SW480 (cell line): ENCODE measurements around the gene PTPRE.

Source experiments
- DNase-seq: peaks from one replicate; pipeline ENCODE4 v3.0.0-alpha.2; 2016; ENCODE audit warnings: low spot score

The PTPRE gene

DNA sequence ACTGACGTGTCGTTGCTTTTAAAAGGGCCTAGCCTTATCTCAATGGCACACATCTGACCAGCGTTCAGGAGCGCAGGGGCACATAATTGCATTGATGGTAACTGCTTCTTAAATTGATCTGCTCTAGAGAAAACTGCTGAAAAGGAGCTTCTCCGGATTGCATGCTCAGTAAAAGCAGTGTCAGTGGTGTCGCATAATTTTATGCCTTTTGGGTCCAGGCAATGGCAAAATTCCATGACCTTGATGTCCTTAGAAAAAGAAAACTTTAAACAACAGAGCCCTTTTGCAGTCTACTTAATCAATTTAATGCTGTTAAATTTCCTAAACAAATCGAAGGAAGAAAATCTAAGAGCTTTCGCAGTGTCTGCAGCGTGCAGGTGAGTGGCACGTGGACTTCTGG is 75.7 kb downstream of the PTPRE start:
- DNase-seq = no peak

DNA sequence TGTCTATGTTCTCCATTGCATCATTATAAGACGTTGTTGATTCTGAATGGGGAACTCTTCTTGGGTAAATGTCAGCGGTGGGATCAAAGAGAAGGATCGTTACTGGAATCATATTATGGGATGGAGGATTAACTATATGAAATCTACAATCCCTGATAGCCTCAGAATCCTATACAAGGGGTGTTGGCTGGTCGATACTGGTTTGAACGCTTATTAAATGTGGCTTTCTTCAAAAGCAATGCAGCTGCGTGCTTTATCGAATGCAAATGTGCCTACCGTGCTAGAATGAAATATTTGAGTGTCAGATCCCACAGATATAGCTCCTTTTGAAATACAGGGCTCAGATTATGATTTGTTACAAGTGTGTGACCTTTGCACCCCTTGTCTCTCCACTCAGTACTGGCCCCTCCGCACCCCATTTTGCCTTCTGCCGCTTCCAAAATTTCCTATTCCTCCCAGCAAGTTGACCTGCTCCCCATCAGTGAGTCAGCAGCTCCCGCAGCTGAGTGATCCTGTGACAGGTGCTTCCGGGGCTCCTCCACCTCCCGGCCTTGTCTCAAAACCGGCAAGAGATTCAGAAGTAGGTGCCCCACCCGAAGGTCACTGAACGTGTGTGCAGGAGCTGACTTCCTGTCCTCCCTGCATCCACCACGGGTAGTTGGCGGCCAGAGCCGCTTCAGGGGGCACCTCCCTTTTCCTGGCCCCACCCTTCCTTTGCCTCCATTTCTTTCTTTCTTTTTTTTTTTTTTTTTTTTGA is 76.6 kb downstream of the PTPRE start:
- peak; percentile 90 for DNase-seq

DNA sequence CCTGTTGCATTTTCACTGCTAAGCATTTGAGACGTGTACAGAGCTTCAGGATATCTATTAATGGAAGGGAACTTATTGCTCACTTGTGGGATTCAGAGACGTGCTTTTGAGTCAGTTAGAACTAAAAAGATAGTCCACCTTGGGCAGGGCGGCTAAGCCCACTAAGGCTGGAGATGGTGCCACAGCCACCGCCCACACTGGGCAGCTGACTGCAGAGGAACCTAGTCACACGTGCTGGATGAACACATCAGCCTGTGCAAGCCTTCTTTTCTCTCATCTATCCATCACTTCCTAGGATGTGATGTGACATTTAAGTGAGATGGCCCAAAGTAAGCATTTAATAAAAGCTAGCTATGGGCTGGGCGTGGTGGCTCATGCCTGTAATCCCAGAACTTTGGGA is 78.0 kb downstream of the PTPRE start:
- no peak for DNase-seq

DNA sequence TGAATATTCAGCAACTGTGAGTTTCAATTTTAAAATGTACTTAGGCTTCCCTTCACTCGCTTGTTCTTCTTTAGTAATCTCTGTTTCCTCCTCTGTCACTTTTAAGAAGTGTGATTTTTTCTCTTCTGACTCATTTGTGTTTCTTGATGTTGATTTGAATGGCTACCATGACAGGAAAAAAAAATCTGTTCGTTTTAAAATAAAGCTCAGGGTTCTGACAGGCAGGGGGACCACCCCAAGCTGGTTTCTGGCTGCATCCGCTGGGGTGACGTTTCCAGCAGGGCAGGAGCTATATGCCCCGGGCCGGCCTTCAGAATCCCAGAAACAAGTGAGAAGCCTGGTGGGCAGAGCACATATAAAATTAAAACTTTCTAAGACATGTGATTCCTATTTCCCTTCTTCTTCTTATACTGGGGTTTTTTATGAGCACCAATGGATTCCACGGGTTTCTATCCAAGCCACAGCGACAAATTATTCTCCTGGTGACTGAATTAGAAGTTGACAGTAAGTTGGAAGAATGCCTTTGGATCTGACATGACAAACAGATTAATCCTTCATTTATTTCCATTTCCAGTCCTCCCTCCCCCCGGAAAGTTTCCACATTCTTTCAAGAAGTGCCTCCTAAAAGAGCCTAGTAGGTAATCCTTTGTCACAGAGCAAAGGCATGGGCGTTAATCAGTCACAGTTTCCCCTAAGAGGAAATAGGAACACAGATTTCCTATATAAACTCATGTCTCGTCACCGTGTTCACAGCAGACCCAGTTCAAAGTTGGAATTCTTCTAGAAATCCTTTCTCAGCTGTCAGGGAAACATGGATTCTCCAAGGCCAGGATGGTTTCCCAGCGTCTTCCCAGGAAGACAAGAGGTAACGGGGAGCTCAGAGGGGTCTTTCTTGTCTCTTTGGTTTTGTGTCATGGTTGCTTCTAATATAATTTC is 79.9 kb downstream of the PTPRE start:
- DNase-seq = no peak

DNA sequence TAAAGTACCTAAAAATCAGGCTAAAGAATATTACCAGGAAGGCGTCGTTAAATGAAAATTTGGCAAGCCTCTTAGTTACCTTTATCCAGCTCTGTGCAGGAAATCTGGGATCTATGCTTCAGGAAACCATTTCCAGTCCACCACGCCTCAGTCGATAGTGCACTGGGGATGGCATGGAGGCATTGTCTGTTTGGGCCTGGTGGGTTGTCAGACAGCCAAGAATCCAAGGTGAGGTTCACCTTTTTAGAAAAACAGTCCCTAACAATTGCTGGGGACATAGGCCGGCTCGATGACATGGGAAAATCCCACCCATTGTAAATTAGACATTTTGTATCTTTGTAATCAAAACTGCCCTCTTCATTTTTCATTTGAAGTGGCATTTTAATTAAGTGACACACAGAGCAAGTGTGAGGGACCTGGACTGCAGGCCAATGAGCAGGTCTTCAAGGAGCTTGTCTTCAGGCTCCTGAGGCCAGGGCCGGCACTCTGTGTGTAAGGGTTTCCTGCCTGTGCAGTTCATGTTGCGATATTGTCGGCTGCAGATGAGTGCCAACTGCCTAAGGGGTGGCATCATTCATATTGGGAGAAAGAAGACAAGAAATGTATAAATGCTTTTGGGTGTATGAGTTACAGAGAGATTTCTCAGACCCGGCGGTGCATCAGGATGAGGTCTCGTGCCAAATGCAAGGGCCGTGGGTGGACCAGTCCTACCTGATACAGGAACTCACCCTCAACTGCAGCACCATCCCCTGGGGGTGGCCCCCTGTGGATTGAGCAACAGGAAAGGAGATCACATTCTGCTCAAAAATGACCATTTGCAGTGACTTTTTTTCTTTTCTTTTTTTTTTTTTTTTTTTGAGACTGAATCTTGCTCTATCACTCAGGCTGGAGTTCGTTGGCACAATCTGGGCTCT is 80.8 kb downstream of the PTPRE start:
- no peak for DNase-seq

DNA sequence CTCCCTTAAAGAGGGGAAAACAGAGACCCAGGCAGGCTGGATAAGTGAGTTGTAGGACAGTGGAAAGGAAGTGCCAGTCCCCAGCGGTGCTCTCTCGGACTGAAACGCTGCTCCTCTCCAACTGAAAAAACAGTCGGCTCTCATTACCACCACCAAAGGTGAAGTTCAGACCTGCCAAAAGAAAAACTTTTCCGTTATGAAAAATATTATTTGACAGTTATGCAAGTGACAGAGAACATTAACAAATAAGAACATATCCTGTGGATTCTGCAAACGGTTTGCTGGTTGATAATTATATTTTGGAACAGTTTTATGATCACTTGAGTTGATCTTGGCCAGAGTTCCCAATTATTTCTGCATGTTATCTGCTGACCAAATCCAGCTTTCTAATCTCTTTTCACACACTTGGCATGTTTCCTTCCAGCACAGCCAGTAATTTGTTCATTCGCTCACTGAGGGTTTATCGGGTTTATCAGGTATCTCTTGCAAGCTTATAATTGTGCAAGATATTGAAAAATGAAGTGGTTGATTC is 82.6 kb downstream of the PTPRE start:
- DNase-seq = no peak

DNA sequence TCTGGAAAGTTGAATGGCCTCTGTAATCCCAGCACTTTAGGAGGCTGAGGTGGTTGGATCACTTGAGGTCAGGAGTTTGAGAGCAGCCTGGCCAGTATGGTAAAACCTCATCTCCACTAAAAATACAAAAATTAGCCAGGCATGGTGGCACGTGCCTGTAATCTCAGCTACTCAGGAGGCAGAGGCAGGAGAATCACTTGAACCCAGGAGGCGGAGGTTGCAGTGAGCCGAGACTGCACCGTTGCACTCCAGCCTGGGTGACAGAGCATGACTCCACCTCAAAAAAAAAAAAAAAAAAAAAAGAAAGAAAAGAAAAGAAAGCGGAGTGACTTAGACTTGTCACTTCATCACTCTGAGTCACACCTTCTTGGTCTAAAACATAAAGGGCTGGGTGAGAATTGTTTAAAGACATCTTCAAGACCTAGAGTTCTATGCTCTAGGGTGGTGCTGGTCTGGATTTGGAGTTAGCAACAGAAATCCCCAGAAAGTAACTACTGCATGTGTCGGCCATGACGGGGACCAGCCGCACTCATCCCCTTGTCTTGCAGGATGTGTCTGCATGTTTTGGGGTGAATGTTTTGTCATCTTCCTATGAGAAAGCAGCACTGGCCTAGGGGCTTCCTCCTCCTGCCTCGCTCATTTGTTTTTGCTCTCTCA is 83.4 kb downstream of the PTPRE start:
- DNase-seq = peak; percentile 35

DNA sequence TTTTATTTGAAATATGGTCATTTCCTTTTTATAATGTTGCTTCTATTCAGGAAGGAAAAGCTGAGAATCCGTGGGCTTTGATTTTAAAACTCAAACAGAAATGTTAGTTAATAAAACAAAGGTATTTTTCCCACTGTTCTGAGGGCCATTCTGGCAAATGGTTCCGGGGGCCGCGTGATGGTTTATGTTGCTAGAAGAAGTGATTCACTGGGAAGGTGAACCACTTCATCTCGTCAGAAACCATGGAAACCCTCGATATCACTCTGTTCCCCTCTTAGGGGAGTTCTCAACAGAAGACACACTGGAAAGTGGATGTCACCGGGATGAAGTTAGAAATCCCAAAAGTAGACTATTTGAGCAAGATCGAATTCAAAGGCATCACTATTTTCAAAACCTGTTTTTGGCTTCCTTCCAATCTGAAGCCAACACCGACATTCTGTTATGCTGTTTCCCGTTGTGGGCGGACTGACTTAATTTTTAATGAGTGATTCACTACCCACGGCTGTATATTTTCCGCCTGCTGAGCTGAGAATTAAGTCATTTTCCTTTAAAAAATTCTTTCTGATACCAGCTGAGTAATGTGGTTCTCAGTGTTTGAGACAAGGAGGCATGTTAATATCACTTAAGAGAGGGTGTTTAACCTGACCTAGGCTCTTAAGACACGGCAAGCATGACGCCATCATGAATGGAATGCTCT is 84.1 kb downstream of the PTPRE start:
- peak; percentile 73 for DNase-seq

DNA sequence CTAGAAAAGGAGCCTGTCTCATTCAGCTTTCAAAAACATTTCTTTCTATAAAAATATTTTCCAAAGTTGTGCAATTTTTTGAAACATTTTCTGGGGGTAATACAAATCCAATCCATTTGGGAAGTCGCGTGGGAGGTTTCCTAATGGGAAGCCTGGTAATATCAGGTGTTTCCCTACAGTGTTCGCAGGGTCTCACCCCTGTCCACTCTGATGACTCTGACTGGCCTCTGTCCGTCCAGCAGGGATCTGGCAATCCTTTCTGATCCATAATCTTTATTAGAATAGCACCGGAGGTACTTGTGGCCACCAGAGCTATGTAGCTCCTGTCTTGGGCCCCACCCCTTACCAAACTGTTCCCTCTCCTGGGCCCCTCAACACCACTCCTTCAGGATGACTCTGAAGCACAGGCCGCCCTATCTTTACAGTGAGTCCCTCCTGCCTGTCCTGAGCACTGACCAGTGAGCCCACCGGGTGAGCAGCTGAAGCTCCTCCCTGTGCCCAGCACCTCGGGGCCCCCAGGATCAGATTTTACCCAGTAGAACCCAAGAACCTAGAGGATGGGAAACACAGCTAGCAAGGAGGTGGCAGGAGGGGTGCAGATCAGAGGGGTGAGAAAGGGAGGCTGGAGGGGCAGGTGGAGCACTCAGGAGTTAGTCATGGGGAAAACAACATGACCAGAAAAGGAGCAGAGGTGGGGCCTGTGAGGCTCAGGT is 84.8 kb downstream of the PTPRE start:
- no peak for DNase-seq

DNA sequence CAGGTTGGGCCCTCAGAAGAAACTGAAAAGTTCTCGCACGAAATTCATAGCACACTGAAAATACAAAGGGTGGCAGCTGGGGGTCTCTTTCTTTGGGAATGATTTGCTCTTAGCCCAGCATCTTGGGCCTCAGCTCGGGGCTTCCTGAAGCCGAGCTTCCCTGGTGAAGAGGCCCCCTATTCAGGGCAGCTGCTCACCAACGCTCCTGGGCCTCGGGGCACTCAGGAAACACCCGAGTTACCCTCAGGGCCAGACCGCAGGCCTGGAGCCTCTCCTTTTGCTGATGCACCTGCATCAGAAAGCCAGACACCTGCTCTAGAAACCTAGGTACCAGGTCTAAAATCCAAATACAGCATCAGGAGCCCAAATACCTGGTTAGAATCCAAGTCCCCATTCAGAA is 85.5 kb downstream of the PTPRE start:
- DNase-seq = no peak

DNA sequence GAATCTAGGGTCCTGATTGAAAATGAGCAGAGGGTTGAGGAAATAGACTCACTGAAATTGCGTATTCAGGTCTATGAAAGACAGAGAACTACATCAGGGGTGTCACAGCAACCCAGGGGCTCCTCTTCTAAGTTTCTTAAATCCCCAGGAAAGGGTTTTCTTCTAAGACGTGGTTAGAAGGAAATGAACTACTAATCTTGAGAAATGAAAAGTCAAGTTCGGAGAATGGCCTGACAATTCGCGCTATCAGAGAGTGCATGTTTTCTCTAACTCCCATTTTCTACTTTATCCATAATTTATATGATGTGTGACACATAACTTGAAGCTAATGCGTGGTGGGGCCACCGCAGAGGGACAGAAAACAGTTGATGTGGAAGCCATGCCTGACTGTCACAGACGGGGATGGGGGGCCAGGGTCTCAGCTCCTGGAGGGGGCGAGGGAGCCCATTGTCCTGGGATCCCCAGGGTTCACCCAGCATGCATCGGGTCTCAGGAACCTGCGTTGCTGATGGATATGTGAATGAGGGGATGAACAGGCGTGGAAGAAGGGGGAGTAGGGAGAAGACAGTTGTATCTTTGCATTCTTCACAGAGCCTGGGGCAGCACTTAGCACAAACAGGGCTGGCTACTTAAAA is 86.3 kb downstream of the PTPRE start:
- no peak for DNase-seq

DNA sequence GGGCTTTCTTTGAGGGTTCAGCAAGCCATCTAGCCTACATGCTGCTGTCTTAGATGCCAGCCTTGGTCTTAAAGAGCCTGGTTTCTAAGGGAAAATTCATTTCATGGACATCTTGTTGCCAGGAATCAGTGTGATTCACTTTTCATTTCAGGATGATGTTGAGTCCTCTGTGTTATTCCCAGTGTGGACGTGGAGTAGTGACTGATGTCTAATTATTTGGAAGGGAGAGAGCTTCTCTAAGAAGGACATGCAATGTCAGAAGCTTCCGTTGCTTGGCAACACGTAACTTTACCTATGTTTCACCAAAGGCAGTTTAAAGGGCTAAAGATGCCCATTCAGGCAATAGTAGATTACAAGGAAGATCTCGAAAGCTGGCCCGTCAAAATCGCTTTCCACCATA is 89.0 kb downstream of the PTPRE start:
- no peak for DNase-seq

DNA sequence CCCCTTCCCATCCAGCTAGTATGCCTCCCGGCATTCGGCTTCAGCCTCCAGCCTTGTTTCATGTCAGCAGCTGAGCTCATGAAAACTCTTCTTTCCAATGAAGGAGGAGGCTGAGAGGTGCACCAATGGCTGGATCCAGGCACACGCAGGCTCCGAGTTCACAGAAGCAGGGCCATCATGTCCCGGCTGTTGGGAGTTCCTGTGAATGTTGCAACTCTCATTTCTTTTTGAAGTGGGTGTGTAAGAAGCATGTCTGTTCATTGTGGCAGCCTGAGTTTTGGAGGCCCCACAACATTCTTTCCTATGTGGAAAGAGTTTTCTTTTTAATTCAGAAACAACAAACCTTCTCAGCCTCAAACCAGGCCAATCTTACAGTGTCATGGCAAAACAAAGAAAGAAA is 89.7 kb downstream of the PTPRE start:
- DNase-seq = no peak

DNA sequence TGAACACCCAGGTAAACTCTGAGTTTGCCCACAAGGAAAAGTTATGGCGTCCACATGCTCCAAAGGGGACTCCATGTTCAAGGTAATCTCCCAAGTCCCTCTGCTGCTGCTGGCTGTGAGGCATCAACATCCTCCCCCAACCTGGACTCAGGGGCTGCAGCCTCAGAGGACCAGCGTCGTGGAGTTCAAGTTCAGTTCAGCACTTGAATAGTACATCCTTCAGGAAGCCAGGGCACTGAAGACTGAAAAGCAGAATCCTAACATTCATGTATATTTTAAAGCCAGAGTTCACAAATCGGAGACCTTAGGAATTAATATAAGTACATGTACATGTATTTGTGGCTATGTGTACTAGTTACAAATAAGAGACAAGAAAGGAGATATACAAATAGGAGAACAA is 90.4 kb downstream of the PTPRE start:
- DNase-seq = no peak

DNA sequence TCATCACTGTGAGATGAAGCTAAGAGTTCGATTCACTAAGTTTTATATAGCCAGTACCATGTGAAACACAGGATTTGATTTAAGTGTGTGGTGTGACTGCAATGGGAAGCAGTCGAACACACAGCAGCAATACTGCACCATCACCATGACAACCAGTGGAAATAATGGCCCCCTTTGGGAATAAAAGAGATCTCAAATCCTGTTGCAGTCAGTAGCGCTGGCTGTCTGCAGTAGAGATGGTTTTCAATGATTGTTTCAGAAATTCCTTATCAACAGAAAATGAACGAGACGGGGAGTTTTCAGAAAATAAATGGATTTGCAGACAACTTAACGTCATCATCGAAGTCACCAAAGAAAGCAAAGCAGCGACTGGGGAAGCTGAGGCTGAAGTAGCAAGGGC is 91.0 kb downstream of the PTPRE start:
- DNase-seq = no peak

DNA sequence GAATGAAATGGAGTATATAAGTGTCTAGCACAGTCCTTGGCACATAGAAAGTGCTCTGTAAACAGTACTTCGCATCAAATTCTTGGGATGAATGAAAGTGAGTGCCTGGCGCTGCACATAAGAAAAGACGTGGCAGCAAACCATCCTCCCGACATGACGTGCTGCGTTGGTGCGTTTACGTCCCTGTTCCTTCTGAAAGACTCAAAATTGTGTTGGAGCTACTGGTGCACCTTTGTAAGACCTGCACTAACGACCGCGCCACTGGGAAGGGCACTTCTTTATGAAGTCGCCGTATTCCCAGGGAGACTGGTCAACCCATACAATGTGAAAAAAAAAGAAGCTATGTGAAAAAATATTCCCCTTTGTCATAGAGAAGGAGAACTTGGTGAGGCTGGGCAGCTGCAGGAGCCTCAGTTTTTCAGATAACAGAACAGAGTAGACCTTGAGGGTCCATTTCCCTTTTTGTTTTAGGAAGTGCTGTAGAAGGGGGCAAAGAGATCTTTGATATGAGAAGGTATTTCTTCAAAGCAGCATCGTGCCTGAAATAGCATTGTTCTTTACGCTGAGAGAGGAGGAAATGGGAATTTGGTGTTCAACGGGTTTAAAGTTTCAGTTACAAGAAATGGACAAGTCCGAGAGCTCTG is 91.7 kb downstream of the PTPRE start:
- no peak for DNase-seq

DNA sequence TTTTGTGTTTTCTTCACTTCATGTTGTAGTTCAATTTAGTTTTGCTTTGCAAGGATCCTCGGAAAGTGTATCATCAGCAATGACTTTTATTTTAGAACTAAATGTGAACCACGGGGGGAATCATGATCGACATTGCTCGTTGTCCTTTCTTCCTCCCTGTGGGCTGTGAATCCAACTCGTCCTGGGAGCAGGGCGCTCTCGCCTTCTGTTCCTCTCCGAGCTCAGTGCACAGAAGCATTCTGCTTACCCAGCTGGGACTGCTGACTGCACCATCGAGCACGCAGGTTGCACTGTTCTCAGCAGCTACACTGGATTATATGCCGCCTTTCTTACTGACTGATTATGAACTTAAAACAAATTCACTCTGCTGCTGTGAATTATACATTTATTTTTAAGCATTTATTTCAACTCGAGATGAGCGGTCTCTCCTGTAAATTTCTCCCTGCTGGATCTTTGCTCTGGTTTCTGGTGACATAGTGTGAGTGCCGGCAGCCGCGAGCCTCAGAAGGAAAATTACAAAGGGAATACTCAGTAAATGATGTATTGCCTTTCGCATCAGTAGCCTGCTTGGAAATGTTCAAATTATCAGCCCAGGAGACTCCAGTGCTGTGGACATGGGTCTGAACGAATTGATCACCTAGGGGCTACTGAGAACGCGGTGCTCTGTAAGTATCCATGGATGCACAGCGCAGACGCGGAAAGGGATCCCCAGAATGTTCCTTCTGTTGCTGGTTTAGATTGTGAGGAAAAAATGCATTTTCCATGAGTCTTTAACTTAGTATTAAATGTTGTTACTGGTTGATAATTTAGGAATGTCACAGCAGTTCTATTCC is 92.6 kb downstream of the PTPRE start:
- no peak for DNase-seq
